HG03139 (cell line): Measurements from ENCODE around the gene SPDEF.

ENCODE experiments used
- ATAC-seq: cut with Tn5 transposase; IDR thresholded peaks from one replicate; pipeline ENCODE4 v1.9.1; 2021; ENCODE audit not compliant: unreplicated experiment

SPDEF gene

DNA sequence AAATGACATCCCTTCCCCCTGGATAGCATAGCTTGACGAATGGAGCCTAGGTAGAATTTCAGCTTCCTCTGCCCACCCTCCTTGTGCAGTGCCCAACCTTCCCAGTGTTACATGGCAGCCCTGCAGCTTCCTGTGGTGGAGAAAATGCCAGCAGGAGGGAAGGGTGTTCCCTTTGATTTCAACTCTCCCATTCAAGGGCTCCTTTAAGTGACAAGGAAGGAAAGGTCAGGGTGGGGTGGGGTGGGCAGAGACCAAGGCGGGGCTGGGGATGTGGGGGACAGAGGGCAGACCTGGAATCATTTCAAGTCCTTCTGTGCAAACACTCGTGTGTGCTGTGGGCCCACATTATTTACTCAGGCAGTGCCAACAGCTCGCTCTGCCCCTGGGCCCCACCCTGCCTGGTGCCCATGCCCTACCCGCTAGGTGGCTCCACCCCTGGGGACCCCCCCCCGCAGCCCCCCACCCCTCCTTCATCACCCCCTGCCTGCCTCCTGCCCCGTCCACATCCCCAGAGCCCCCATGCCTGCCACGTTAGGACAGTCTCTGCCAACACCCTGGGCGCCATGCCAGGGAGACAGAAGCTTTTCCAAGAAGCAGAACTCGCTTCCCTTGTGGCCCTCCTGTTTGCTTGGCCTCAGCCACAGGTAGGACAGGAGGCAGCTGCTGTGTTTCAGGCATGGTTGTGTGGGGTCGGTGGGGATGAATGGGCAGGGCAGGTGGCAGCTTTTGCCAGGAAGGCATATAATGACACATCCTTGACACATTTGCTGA, 9.4 kb downstream of the SPDEF start:
- ATAC-seq, result no peak

DNA sequence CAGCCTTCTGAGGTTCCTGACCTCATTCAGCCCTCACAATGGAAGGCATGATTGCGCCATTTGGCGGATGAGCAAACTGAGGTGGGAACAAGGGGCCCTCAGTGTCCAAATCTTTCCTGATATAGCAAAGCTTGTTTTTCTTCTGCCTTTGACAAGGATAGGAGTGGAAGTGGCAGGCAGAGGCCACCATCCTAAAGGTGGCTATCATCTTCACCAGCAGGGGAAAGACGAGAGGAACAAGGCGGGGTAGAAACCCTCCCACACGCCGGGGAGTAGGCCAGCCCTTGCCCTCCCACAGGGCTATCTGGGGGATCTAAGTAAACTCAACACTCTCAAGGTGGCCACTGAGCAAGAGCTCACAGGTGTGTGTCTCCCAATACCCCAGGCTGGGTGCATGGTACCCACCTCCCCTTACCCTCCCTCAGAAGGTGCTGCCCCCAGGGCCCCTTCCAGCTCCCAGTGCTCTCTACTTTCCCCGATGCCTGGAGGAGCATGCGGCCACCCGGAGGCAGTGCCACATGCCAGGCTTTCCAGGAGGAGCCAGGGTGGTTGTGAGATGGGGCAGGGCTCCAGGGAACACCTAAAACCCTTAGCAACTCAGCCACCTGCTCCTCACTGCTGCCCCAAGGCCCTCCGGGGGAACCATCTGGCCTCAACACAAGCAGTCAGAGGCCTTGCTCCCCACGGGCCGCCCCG, 11.2 kb downstream of the SPDEF start:
- ATAC-seq, result no peak

DNA sequence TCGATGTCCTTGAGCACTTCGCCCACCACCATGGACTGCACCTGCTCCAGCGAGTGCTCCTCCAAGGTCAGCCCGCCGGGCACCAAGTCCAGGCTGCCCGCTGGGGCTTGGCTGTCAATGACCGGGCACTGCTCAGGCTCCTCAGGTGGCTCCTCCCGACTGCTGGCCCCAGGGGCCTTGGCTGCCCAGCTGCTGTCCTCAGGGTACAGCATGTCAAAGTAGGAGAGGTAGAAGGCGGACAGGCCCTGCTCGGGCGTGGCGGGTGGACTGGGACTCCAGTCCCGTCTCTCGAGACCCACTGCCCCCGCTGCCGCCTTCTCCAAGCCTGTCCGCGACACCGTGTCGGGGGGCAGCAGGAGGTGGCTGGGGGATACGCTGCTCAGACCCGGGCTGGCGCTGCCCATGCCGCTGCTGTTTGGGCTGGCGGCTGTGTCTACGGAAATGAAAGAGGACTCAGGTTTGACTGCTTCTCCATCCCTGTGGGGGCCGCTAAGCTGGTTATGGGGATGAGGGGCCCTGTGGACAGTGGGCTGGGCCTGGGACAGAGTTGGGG, 12.0 kb downstream of the SPDEF start:
- ATAC-seq, result no peak

DNA sequence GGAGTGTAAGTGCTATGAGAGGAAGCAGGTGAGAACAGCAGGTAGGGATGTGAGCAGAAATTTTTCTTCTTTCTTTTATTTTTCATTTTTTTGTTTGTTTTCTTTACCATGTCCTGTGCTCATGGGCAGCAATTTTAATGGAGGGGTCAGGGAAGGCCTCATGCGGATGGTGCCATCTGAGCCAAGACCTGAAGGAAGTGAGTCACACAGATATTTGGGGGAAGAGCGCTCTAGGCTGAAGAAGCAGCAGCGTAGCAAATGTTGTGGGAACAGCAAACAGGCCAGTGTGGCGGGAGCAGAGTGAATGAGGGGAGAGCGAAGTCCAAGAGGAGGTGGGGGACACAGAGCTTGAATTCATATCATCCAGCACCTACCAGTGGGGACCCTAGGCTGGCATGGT, 12.7 kb downstream of the SPDEF start:
- ATAC-seq, result no peak

DNA sequence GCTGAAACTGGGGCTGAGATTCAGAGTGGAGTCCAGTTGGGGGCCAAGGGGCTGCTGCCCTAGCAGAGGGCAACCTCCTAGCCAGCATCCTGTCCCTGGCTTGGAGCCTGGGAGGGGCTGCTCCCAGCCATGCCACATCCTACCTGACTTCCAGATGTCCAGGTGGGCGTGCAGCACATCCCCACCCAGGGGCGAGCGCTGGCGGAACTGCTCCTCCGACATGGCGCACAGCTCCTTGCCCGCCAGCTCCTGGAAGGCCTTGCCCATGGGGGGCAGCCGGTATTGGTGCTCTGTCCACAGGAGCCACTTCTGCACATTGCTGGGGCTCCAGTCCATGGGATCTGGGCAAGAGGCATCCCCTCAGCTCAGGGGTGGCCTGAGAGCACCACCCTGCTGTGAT, 15.3 kb downstream of the SPDEF start:
- ATAC-seq, result no peak

DNA sequence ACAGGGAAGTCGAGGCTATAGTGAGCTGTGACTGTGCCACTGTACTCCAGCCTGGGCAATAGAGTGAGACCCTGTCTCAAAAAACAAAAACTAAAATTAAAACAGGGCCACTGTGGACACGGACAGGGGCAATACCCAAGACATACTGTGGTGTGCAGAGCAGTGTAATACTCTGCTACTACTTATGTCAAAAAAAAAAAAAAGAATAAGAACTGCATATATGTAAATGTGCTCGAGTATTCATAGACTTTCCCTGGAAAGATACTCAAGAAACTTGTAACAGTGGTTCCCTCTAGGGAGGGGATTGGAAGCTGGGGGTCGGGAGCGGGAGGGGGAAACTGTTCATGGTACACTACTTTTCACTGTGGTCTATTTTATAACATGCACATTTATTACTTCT, 15.9 kb downstream of the SPDEF start:
- no peak for ATAC-seq

DNA sequence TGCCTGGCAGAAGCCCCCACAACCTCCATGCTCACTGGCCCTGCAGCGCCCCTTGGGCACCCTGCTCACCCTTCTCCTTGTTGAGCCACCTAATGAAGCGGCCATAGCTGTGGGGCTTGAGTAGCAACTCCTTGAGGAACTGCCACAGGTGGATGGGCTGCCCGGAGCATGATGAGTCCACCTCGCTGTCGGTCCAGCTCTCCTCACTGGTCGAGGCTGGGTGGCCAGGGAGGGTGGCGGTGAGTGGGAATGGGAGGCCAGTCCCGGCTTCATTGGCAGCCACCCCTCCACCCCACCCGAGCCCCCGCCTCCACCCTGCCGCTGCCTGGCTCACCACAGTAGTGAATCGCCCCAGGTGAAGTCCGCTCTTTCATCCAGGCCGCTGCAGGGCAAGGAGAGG, 16.9 kb downstream of the SPDEF start:
- no peak for ATAC-seq

DNA sequence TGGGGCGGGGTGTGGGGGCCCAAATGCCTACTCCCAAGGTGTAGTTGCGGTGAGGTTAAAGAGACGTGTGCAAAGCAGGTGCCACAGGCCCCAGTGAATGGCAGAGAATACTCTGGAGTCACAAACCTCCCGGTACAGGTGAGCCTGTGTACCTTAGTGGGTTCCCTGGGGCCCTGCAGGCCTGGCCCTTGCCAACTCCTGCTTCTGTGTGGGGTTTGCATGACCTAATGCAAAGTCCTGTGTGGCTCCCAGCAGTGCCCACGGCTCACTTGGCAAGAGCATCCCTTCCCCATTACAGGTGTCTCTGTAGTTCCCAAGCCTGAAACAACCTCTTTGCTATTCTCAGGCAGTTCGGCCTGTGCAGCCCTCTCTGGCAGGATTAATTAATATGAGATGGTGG, 17.5 kb downstream of the SPDEF start:
- no peak for ATAC-seq

DNA sequence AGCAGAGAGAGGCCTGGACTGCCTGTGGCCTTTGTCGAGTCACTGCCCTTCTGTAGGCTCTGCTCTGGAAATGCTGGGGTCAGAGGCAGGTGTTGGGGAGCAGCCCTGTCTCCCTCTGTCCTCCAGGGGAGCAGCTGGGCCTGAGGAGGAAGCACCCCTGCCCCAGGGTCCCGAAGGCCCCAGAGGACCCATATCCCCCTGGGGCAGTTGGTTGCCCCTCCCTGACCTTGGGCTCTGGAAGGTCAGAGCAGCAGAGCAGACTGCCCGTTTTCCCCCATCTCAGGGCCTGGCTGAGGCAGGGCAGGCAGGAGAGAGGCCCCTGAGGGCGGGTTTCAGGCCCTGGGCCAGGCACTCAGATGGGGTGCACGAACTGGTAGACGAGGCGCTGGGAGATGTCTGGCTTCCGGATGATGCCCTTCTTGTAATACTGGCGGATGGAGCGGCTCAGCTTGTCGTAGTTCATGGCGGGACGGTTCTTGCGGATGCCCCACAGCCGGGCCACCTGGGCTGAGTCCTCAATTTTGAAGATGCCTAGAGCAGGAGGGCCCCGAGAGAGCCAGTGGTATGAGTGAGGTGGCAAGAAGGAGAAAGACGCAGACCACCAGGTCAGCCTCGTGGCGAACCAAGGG, 18.1 kb downstream of the SPDEF start:
- ATAC-seq, result no peak

DNA sequence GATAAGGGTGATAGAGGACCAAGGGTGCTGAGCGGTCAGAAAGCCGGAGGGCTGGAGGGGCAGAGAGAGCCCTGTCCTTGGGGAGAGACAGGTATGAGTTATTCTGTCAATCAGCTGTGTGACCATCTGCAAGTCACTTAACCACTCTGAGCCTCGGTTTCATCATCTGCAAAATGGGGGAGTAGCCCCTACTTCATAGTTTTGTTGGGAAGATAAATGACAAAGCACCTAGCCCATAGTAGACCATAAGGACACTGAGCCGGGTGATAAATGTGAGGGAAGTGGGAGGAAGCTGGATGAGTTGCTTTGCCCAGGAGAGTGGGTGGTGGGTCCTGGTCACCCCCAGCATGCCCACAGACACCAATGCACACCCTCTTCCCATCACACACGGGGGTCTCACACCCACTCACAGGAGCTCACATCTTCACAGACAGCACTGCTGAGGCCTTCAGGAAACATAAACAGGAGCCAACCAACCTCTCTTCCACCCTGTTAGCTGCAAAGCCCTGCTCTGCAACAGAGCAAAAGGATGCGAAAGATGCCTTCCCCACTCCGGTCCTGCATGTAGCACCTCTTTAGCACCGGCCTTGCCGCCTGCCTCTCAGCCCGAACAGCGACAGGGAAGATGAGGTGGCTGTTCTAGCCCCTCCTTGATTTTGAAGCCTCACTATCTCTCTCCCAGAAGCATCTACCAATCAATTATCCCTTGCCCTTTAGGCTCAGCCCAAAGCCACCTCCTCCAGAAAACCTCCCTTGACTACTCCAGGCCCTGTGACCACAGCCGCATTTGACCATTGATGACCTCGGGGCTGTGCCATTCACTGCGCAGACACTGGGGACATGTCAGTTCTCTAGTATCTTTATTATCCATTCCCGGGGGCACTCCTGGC, 18.9 kb downstream of the SPDEF start:
- no peak for ATAC-seq

DNA sequence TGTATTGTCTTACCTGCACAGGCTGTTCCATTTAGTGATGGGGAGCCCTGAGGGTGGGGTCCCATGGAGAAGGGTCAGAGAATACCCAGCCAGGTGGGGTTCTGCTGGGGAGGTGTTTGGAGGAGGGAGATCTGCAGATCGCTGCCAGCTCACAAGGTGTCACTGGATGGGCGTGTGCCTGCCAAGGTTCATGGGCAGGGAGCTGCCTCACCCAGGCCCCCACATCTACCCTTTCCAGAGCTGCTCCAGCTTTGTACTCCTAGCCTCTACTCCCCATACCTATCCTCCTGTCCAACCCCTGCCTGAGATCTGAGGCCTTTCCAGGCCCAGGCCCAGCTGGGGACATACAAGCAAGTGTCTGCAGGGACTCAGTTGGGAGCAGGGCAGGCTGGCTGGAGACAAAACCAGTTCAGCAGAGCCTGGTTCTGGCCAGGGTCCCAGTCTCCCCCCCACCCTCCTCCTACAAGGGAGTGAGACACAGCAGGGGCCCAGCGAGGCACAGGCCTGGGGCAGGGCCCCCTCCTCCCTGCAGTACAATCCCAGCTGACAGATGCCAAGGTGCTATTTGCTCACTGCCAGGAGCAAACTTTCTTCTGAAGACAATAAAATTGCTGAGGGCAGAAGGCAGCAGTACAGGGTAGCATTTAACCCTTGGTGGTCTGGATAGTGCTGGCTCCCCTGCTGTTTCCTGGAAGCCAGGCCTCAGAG, 19.7 kb downstream of the SPDEF start:
- ATAC-seq, result no peak

DNA sequence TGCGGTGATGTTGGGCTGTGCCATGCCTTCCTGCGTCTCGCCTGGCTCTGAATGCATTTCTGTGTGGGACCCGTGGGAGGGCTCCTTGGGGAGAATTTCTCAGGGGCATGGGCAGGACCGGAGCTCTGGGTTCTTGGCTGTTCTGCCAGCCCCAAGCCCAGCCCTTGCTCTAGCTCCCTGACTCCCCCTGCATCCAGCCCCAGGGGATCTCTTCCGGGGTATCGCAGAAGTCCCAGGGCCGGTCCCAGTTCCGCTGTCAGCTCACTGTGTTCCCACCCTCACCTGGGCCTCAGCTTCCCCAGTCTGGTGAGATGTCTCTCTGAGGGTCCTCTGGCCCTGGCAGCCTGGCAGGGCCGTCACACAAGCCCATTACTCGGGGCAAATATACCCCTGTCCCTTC, 20.5 kb downstream of the SPDEF start:
- ATAC-seq, result no peak

DNA sequence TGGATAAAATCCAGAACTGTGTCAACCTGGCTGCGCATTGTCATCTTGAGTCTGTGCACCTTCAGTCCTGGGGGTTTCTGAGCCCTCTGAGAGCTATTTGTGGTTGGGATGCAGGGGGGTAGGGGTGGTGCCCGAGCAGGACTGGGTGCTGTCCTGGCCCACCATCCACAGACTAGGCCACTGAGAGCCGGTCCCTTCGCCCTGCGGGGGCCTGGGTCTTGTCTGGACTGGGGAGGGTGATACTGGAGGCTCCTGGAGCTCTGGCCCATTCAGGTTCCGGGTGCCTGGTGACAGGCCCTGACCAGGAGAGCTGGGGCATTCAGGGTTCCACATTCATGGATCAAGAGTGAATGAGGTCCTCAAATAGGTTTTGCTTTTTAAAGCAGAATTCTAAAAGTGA, 20.9 kb downstream of the SPDEF start:
- no peak for ATAC-seq

DNA sequence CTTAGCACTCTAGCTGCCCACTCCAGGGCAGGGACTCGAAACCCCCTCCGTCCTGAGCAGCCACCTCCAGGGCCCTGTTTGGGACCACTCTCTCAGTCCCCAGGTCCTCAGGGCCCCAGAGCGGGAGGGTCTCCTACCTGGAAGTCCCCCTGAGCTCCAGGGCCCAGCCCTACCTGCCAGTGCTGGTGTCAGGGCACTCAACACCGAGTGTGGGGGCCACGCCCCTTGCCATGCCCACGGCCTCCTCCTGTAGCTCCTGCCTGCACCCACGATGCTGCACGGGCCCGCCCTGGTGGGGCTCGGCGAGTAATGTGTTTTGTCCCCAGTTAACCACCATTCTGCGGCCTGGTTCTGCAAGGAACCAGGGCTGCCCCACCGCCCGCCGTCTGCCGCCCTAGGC, 21.5 kb downstream of the SPDEF start:
- ATAC-seq, result no peak

DNA sequence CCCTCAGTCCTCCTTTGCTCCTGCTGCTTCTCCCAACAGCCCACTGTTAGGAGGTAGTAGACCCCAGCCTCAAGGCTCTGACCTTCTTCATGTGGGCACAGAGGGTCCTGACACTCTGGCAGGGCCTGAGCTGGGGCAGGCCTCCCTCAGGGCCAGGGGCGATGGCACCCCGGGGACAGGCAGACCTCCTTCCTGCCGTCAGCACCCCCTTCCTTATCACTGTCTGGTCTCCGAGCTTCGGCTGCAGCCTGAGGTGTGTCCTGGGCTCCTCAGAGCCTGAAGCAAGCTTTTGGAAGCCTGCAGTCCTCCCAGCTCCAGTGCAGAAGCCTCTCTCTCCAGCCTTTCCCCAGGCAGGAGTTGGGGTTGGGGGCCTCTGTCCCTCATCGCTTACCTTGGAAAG, 22.0 kb downstream of the SPDEF start:
- no peak for ATAC-seq

DNA sequence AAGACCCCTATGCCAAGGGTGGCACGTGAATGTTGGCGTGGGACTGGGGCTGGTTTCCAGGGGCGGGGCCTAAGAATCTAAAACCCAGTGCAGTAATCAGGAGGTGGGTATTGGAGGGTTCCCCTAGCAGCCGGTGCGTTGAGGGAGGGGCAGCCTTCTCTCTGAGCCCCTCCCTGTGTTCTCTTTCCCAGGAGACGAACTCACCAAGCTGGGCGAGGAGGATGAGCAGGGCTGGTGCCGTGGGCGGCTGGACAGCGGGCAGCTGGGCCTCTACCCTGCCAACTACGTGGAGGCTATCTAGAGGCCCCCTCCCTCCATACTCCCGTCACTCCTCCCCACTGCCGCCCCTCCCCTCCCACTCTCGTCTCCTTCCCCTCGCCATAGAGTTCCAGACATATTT, 23.9 kb downstream of the SPDEF start:
- ATAC-seq, result no peak

DNA sequence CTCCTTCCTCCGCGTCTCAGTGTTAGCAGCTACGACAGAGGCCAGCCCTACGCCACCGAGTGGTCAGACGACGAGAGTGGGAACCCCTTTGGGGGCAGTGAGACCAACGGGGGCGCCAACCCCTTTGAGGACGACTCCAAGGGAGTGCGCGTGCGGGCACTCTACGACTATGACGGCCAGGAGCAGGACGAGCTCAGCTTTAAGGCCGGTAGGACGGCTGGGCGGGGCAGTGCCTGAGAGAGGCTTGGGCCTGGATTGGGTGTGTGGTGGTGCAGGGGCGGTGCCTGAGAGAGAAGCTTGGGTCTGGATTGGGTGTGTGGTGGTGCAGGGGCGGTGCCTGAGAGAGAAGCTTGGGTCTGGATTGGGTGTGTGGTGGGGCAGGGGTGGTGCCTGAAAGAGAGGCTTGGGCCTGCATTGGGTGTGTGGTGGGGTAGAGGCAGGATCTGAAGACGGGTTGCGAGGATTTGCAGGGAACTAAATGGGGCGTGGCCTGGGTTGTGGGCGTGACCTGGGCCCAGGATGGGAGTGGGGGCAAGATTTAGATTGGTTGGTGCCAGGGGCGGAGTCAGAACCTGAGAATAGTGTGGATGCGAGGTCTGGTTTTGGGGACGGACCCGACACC, 24.4 kb downstream of the SPDEF start:
- no peak for ATAC-seq

DNA sequence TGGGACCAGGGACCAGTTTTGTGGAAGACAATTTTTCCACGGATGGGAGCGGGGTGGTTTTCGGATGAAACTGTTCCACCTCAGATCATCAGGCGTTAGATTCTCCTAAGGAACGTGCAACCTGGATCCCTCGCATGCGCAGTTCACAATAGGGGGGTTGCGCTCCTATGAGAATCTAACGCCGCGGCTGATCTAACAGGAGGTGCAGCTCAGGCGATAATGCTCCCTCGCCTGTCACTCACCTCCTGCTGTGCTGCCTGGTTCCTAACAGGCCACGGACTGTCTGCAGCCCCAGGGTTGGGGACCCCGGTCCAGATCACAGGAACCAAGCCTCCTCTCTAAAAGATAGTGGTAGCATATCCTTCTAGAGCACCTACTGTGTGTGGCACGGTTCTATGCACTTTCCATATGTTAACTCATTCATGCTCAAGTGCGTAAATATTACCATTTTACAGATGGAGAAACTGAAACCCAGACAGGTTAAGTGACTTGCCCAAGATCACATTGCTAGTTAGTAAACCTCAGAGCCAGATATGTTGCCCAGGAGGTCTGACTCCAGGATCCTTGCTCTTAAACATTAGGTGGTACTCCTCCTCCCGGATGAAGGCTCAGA, 25.3 kb downstream of the SPDEF start:
- no peak for ATAC-seq

DNA sequence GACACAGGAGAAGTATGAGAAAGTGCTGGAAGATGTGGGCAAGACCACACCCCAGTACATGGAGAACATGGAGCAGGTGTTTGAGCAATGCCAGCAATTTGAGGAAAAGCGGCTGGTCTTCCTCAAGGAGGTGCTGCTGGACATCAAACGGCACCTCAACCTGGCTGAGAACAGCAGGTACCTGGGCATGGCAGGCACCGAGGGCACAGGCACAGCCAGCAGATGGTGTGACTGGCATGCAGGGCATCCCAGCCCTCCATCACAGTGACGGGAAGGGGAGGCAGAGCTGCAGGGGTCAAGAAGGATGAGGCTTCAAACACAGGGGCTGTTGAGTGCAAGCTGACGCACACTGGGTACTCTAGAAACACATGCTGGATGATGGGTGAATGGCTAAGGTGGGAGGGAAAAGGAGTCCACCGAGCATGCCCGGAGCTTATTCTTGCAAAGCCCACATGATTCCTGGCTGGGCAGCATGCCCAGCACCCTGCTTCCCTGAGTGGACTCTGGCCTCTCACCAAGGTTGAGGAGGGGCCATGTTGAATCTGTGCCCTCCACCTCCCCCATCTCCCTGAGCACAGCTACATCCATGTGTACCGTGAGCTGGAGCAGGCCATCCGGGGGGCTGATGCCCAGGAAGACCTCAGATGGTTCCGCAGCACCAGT, 26.3 kb downstream of the SPDEF start:
- ATAC-seq, result no peak
